H7 (cell line): ENCODE data around the gene MRPL58. TPM values are rescaled to one million over a fixed set of nuclear protein-coding genes. Genes with fewer than 3 reads are reported as not detected.
"Not testable (repeated sequence)": the region's sequence is repeated elsewhere in the genome, so short reads cannot be mapped to it uniquely, and the experiment has no call there.

Source experiments
- DNase-seq: peaks from one replicate; pipeline ENCODE4 v3.0.0; 2012
- H3K27me3 ChIP-seq: 2 replicates; pipeline ENCODE4 v1.6.0; 2011; ENCODE audit warnings: mild to moderate bottlenecking, low read length; ENCODE audit not compliant: control insufficient read depth, insufficient read depth
- H3K36me3 ChIP-seq: replicated peaks from 2 replicates; pipeline ENCODE4 v1.5.1; 2011; ENCODE audit warnings: low read length; ENCODE audit not compliant: control insufficient read depth, insufficient read depth
- H3K4me3 ChIP-seq: 2 replicates; pipeline ENCODE4 v1.5.1; 2011; ENCODE audit warnings: low read depth, mild to moderate bottlenecking, control low read depth, low read length, moderate library complexity; ENCODE audit not compliant: insufficient read depth
- total RNA-seq: library from RNA; depleted of rRNA; stranded (reverse); fragments of >200 nt; shearing (Covaris generic); gene quantifications from 2 replicates; pipeline ENCODE4 v1.2.3, GENCODE V29; 2014; rRNA removed

Gene MRPL58
- 62.0 and 68.4 TPM in 2 replicates for total RNA-seq

GRCh38 chr17:75012346-75013091 lies at the start of gene MRPL58:
Gene MRPL58 (plus strand): TSS chr17:75012670. CDS start chr17:75012687, 17 bp downstream.
- H3K4me3 ChIP-seq, result peak within 1 kb of the TSS; percentile 96
- H3K36me3 ChIP-seq, result no peaks in the 10 kb centered on the region; the same call in 1 of the 2 replicates
- DNase-seq, result peak; percentile 97
- no peaks in the 10 kb centered on the region for H3K27me3 ChIP-seq

DNA sequence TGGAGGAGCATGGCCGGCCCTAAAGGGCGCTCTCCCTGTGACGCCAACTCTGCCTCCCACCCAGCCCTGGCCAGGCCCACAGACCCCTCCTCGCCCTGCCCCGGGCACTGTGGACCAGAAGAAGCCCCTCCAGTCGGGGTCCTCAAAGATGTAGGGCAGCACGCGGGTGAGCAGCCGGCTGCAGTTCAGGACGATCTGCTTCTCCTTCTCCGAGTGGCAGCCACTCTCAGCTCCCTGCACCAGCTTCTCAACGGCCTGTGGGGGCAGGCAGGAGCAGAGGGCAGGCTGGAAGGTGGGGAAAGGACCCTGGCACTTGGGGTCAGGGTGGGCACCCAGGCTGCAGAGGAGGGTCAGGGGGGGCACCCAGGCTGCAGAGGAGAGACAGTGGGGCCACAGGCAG lies 48.8 kb upstream of the MRPL58 start:
- H3K27me3 ChIP-seq, result peaks cover 12% of the 10 kb centered on the region
- peak; percentile 81 for DNase-seq
- no peaks in the 10 kb centered on the region for H3K36me3 ChIP-seq
- H3K4me3 ChIP-seq, result no peak overlapping the region

- Histone ChIP-seq H3K4me3 (no peak overlapping the region), H3K27me3 (peaks cover 10% of the 10 kb centered on the region), H3K36me3 (no peaks in the 10 kb centered on the region)
- DNase-seq, result no peak
These were observed 48.2 kb upstream of the MRPL58 start for GRCh38 chr17:74964246-74964761.

DNA sequence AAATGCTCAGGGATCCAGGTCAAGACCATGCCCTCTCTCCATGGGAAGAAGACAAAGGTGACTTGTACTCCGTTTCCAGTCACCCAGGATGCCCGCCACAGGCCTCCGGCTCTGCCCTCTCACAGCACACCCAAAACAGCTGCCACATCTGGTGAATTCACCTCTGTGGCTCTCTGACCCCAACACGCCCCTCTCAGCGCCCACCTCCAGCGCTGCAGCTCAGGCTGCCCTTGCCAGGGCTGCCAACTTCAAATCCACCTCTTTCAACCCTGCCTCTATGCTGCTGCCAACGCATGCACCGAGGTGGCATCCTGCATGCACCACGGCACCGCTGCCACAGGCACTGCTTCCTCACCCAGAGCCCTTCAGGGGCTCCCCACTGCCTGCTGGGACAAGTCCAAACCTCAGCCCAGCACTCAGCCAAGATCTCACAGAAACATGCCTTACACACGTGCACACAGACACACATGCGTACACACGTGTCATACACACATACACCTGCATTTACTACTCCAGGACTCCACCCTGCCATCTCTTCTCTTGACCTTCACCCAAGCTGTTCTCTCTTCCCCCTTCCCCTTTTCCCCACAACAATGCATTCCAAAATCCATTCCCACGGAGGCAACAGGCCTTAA lies 47.4 kb upstream of the MRPL58 start:
- Histone ChIP-seq H3K27me3 (peaks cover 5% of the 10 kb centered on the region), H3K4me3 (no peak overlapping the region), H3K36me3 (no peaks in the 10 kb centered on the region)
- peak; percentile 33 for DNase-seq

DNA sequence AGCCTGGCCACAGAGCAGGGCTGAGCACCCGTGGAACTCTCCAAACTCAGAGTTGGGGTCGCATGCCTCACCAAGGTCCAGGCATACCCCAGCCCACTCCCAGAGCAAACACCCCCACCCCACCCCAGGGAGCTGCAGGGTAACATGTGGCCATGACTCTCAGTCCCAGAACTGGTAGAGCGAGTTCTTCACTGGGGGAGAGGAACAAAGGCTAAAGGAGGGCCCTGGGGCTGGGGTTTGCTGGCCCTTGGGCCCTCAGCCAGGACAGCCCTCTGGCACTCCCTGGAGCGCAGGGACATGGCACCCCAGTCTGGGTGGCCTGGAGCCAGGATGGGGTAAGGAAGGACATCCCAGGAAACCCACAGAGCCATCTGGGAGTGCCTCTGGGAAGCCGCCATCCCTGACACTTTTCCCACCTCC lies 44.1 kb upstream of the MRPL58 start:
- no peaks in the 10 kb centered on the region for H3K36me3 ChIP-seq
- H3K4me3 ChIP-seq, result no peak overlapping the region
- H3K27me3 ChIP-seq, result peaks cover 29% of the 10 kb centered on the region
- DNase-seq, result peak; percentile 59

DNA sequence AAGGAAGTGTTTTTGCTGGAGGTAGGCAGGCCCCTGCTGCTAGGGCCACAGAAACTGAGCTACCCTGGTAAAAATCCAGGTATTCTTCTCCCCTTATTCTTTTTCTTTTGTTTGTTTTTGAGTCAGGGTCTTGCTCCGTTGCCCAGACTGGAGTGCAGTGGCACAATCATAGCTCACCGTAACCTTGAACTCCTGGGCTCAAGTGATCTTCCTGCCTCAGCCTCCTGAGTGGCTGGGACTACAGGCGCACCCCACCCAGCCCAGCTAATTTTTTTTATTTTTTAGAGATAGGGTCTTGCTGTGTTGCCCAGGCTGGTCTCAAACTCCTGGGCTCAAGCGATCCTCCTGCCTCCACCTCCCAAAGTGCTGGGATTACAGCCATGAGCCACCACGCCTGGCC lies 43.0 kb upstream of the MRPL58 start:
- peaks cover 38% of the 10 kb centered on the region for H3K27me3 ChIP-seq
- H3K4me3 ChIP-seq, H3K36me3 ChIP-seq, DNase-seq: not testable (repeated sequence)

- no peak for DNase-seq
- Histone ChIP-seq H3K4me3 (no peak overlapping the region), H3K36me3 (no peaks in the 10 kb centered on the region), H3K27me3 (peaks cover 43% of the 10 kb centered on the region)
These were observed 42.1 kb upstream of the MRPL58 start for GRCh38 chr17:74970395-74970794.

GRCh38 chr17:74971069-74971841 lies 41.2 kb upstream of the MRPL58 start:
- H3K27me3 ChIP-seq, result peaks cover 46% of the 10 kb centered on the region
- DNase-seq, result no peak
- no peaks in the 10 kb centered on the region for H3K36me3 ChIP-seq
- 0 out of 2 replicates have a peak overlapping the region, but pooled peaks have one; percentile 65 for H3K4me3 ChIP-seq

GRCh38 chr17:74971842-74972106 lies 40.7 kb upstream of the MRPL58 start:
- H3K36me3 ChIP-seq, result no peaks in the 10 kb centered on the region
- H3K27me3 ChIP-seq, result peaks cover 46% of the 10 kb centered on the region
- DNase-seq, result no peak
- H3K4me3 ChIP-seq, result peak overlapping the region; percentile 65

DNA sequence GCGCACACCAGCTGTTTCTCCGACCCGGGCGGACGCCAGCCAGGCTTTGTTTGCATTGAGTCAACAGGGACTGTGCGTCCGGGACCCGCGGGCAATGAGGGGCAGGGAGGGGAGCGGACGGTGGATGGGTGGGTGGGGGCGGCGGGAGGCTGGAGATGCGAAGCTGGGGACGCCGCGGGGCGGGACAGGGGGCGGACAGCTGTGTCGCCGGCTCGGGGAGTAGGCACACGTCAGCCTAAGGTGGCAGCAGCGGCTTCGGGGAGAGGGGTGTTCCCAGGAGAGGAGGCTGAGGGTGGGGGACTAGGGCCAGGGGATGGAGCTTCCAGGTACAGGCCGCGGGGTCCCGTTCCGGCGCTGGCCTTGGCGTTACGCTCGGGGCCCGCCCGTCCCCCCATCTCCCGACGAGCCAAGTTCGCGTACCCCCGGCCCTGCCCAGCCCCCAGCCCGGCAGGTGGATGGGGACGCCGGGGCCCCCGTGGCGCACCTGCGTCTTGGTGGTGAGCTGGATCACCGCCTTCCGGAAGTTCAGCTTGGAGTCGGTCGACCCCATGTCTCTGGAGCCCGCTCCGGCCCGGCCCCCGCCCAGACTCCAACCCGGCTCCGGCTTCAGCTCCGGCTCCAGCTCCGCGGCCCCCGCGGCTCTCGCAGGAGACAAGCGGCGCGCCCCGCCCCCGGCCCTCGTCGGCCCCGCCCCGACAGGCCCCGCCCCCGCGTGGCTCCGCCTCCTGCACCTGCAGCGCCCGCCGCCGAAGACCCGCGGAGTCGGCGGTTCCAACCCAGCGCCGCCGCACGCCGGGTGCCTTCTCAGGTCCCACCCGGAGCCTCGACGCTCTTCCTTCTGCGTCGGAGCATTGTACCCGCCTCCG lies 40.1 kb upstream of the MRPL58 start, which contains the start of gene HID1:
TSS of gene HID1 (minus strand) at position 653 of the 866 bp plus-strand sequence. CDS start at position 550, 103 bp downstream.
- peaks cover 46% of the 10 kb centered on the region for H3K27me3 ChIP-seq
- peak within 1 kb of the TSS; percentile 65 for H3K4me3 ChIP-seq

GRCh38 chr17:74972973-74973328 lies 39.5 kb upstream of the MRPL58 start:
- H3K27me3 ChIP-seq, result peaks cover 46% of the 10 kb centered on the region
- no peak for DNase-seq
- H3K4me3 ChIP-seq, result peak overlapping the region; percentile 65; the same call in 1 of the 2 replicates
- no peaks in the 10 kb centered on the region for H3K36me3 ChIP-seq

More for the DNA sequence above, 40.1 kb upstream of the MRPL58 start, which contains the start of gene HID1:
- H3K36me3 ChIP-seq, result no peaks in the 10 kb centered on the region
- peak; percentile 98 for DNase-seq

DNA sequence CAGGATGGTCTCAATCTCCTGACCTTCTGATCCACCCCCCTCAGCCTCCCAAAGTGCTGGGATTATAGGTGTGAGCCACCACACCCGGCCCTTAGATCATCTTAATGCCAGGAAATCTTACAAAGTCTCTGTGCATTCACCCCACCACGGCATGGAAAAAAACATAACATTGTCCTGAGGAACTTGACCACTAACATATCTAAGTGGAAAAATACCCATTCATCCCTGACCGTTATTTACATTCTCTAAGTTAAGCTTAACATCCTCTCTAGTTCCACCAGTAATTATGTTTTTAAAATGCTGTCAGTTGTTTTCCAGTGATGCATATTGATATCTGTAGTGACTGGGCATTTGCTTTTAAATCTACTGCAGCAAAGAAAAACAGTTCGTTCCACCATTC lies 36.5 kb upstream of the MRPL58 start:
- Histone ChIP-seq H3K4me3 (no peak overlapping the region), H3K27me3 (peaks cover 40% of the 10 kb centered on the region), H3K36me3 (no peaks in the 10 kb centered on the region)
- DNase-seq, result no peak

GRCh38 chr17:74977802-74978201 lies 34.7 kb upstream of the MRPL58 start:
- Histone ChIP-seq H3K36me3 (no peaks in the 10 kb centered on the region), H3K4me3 (no peak overlapping the region), H3K27me3 (peaks cover 28% of the 10 kb centered on the region)
- DNase-seq, result no peak

GRCh38 chr17:74978240-74978639 lies 34.2 kb upstream of the MRPL58 start:
- Histone ChIP-seq H3K4me3 (no peak overlapping the region), H3K36me3 (no peaks in the 10 kb centered on the region), H3K27me3 (peaks cover 23% of the 10 kb centered on the region)
- DNase-seq, result no peak
